HG02852 (cell line): ENCODE results near the gene GRK3.

Experiments
- ATAC-seq: cut with Tn5 transposase; IDR thresholded peaks from one replicate; pipeline ENCODE4 v1.9.1; 2021; ENCODE audit warnings: mild to moderate bottlenecking, moderate library complexity; ENCODE audit not compliant: unreplicated experiment

Gene GRK3

DNA sequence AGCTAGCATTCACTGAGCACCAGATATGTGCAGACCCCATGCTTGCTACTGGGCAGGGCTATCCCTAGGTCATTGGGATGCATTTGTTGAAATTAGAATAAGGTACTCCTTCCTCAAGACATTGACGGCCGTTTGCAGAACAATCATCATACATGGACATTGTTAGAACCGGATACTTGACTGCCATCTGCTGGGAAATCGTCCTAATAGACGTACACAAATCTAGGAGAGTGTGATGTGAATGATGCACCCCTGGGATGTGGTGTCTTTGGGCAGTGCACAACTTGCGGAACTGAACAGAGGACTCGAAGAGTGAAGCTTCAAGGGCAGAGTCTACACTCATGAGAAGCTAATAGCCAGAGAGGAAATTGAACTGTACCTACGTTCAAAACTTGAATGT, 213.4 kb downstream of the GRK3 start:
- no peak for ATAC-seq
